NCI-H82 treated with DMSO at 0.1 percent for 48 hours (cell line): Measurements from ENCODE around the gene ARHGEF12.

Experiments
- DNase-seq: peaks from one replicate; lab custom pipeline; 2025; ENCODE audit not compliant: unreplicated experiment; lab: John Stamatoyannopoulos, UW

ARHGEF12 gene

GRCh38 chr11:120528749-120529148 is 192.5 kb downstream of the ARHGEF12 start:
- no peak for DNase-seq

DNA sequence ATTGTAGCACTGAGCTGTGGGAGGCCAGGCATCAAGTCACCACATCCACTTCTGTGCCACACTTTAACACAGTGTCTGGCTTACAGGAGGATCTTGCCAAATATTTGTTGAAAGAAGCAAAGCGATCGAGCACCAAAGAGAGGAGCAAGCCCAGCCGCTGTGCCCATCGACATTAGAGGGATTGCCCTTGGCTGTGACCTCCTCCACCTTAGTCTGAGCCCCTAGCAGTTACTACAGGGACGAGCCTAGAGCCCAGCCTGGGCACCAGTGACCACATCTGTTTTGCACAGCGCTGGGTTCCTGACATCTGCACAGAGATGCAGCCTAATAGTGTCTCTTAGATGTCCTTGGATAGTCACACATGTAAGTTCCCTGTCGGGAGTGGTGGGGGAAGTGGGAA is 193.0 kb downstream of the ARHGEF12 start:
- no peak for DNase-seq

DNA sequence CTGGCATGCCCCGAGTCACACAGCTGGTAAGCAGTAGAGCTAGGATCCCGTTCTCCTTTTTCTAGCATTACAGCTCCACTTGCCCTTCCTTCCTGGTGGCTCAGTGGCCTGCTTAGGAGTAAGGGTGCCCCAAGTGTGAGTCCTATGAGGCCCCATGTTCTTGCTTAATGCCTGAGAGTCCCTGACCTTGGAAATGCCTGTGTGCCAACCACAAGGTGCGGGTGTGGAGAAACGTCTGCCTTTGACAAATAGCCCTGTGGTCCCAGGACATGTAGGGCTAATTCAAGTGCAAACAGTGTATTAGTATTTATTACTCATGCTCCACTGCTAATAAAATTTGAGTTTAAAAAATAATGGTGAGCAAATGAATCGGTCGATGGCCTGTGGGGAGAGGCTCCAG is 193.7 kb downstream of the ARHGEF12 start:
- DNase-seq = no peak

DNA sequence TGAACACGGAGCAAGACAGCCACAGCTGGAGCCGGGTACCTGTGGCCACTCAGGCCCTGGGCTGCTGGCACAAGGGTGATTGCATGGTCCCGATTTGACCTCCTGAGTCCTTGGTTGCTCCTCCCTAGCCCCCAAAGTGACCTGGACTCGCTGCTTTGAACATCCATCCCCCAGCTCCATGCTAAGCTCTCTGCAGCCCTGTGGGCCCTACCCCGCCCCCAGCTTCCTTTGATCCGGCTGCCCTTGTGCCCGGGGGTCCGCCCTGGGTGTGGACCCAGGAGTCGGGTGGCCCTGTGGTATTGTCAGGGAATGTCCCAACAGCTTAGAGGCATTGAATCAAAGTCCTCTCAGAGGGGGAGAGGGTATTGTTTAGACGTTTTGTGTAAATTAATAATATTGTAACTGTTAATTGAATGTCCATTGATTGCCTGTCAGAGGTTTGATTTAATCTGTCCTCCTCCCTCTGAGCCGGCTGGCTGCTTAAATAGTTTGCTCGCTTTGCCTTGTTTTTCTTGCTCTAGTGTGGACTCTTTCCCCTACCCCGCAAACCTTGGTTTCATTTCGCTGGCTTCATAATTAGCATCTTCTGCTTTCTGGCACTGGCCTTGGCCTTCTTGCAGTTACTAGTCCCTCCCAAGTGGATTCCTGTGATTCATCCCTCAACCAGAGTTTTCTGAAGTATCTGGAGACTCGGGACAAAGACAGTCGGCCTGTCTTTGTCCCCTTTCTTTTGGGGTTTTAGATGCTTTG is 196.0 kb downstream of the ARHGEF12 start:
- no peak for DNase-seq

- no peak for DNase-seq
Measured at GRCh38 chr11:120532832-120533196, 196.6 kb downstream of the ARHGEF12 start.

GRCh38 chr11:120536091-120536796 is 200.0 kb downstream of the ARHGEF12 start:
- no peak for DNase-seq

GRCh38 chr11:120536797-120537169 is 200.6 kb downstream of the ARHGEF12 start:
- no peak for DNase-seq

GRCh38 chr11:120537996-120538395 is 201.8 kb downstream of the ARHGEF12 start:
- no peak for DNase-seq

DNA sequence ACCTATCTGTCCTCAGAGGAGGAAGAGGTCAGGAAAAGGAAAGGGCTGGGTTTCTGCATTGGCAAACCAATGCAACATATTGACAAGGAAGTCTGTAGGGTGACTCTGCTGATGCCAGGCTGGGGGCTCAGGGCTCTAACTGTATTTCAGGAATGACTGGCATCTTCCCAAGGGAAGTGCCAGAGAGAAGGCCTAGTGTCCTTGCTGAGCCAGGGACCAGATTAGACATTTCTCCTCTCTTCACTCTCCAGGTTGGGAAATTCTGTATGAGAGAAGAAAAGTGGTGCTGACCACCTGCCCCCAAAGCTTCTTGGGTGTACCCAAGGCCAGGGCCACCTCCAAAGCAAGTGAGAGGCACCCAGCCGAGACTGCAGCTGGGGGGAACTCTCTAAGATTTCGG is 202.5 kb downstream of the ARHGEF12 start:
- no peak for DNase-seq
